ENCODE measurements around the gene PTPRH.
"Not testable (repeated sequence)": the region's sequence is repeated elsewhere in the genome, so short reads cannot be mapped to it uniquely, and the experiment has no call there.

Gene PTPRH

DNA sequence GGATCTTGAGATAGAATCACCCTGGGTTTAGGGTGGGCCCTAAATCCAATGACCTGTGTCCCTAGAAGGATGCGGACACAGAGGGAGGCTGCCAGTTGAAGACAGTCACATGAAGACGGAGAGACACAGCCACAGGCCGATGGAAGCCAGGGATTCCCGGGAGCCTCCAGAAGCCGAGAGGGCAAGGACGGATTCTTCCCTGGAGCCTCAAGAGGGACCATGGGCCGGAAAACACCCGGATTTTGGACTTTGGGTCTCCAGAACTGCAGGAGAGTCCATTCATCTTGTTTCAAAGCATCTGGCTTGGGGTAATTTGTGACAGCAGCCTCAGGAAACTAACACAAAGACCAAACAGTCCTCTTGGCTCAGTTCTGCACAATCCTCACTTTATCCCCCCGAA lies 17.0 kb upstream of the PTPRH start:
- no peak for DNase-seq

DNA sequence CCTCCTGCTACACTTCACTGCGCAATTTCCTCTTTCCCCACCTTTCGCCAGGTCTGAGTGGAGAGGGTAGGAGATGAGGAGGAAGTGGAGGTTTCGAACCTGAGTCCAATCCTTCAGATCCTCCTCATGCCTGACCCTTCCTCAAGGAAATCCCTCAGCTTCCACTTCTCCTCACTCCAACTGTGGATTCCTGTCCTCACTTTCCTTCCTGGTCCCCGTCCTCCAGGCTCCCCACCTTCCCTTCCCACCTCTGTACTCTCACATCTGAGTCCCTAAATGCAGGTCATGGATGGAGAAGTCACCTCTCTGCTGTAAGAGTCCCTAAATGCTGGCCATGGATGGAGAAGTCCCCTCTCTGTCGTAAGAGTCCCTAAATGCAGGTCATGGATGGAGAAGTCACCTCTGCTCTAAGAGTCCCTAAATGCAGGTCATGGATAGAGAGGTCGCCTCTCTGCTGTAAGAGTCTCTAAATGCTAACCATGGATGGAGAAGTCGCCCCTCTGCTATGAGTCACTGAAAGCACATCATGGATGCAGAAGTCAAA lies 16.2 kb upstream of the PTPRH start:
- DNase-seq: no peak

DNA sequence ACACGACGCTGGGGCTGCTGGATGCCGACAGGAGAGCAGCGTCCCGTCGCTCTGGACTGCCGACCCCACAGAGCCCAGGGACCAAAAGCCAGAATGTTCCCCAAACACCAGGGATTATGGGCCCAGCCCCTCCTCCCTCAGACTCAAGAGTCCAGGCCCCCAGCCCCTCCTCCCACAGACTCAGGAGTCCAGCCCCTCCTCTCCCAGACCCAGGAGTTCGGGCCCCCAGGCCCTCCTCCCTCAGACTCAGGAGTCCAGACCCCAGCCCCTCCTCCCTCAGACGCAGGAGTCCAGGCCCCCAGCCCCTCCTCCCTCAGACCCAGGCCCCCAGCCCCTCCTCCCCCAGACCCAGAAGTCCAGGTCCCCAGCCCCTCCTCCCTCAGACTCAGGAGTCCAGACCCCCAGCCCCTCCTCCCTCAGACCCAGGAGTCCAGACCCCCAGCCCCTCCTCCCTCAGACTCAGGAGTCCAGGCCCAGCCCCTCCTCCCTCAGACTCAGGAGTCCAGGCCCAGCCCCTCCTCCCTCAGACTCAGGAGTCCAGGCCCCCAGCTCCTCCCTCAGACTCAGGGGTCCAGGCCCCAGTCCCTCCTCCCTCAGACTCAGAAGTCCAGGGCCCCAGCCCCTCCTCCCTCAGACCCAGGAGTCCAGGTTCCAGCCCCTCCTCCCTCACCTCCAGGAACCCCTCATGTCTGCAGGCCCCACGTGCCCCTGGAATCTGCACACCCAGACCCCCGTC lies 15.5 kb upstream of the PTPRH start:
- not testable (repeated sequence) for DNase-seq

DNA sequence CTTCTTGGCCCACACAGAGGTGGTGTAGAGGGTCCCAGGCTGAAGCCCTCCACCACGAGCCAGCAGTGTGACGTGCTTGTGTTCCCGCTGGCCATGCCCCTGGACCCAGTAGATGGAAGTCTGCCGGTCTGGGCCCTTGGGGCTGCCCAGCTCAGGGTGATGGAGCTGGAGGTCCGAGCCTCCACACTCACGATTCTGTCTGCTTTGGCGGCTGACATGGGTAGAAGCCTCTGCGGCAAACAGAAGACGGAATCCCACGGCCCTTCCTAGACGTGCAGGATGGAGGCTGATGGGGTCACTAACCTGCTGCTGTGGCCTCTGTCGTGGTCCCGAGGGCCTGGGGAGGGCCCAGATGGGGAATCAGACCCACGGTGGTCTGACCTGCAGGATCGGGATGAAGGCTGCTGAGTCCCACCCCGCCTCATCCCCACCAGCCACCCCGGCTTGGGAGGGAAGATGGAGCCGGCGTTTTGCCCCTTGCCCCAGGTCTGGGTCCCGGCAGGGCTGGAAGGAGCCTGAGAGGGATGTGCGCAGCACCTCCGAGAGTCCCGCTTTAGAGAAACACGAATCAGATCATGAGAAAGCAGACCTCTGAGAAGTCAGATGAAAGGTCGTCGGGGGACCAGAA lies 14.9 kb upstream of the PTPRH start:
- no peak for DNase-seq

DNA sequence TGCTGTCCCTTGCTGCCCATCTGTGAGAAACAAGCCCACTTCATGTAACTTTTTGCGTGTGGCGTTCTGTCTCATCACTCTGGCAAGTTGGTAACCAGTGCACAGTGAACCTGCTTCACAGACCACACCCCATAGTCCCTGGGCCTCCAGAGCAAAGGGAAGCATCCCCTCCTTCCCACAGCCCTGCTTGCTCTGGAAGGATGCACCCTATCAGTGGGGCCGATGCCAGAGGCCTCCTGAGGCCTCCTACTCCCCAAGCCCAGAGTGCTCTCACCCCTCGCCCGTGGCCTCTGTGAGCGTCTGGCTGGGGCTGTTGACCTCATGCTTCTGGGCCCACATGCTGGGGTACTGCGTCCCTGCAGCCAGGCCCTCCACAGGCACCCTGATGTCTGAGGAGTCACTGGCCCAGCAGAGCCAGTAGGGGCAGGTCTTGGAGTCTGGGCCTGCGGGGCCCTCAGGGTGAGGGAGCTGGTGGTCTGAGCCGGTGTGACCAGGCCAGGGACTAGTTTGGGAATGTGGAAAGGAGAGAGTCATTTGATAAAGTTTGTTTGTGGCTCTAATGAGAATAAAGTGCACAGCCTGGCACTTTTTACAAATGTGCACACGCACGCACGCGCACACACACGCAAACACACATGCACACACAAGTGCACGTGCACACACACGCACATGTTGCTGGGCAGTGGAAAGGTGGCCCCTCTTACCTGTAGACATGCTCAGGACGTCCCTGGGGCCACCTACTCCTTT lies 14.2 kb upstream of the PTPRH start:
- no peak for DNase-seq

DNA sequence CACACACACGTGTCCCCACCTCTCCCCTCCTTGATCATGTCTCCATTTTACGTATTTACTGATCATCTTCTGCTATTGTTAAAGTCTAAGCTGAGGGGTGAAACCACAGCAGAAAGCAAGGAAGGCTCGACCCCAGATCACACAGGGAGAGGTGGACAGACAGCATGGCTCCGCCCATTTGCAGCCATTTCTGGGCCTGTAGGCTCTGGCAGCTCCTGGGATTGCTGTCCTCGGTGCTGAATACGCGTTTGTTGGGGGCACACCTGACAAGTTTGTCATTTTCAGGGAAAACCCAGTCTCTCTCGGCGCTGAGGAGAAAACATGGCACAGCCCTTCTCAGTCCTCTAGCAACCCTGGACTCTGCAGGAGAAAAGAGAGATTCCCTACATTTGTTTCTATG lies 11.2 kb upstream of the PTPRH start:
- DNase-seq: no peak

DNA sequence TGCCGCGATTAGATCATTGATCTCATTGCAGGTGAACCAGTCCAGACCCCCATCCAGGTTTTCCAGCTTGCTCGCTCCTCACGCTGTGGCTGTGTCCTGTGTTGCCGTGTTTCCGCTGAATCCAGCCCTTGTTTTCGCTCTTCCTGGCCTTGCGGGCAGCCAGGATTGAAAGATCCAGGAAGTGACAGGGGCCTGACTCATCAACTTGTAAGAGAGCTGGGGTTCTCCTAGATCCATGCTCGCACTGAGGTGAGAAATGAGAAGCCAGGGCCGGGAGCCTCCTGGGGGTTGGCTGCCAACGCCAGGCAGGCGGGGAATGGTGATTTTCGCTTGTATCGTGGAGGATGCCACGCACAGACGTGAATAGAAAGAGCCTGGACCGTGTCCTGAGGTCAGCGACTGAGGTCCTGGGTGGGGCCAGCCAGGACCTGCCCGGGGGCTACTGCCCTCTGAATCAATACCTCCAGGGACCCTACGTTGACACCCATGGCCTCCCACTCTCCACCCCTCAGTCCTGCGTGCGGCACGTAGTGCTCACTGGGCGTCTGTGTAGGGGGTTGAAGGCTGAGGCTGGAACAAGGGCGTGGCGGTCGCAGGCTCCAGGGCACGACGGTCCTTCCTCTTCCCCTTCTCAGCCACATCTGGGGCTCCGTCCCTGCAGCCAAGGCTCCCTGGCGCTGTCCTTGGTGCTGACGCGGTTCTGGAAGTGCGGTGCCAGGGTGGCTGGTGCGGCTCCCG lies 7.3 kb upstream of the PTPRH start:
- DNase-seq: peak; percentile 94 to 97 (median 95)

DNA sequence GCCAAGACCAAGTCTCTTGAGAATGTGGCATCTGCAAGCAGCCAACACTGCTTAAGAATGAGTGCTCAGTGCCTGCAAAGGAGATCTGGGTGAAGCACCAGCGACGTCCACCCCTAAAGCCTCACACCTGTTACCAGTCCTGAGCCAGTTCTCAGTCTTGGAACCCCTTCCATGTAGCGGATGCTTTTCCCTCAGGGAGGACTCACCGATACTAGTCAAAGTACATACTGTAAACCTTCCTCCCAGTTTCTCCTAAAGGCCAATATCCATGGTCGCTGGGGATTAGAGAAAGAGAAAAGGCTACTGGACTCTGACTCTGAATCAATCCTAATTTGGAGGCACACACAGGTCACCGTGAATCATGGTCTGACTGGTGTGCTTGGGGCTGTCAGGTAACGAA lies 4.2 kb upstream of the PTPRH start:
- DNase-seq: no peak

DNA sequence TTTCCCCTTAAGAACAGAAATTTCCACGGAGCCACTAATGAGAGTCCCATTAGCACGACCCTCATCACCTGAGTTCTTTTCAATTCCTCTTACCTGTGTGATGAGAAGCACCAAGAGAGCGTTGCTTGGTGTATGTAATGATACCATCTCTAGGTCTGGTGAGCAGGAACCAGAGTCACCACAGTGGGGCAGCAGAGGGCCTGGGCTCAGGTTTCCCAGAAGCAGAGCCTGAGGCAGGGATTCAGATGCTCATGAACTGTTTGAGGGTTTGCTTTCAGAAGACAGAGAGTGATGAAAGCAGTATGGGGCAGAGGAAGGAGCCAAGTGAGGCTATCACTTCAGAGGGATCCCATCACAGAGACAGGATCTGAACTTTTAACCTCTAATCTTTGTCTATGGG lies 3.1 kb upstream of the PTPRH start:
- DNase-seq: peak; percentile 58 to 70 (median 62)

DNA sequence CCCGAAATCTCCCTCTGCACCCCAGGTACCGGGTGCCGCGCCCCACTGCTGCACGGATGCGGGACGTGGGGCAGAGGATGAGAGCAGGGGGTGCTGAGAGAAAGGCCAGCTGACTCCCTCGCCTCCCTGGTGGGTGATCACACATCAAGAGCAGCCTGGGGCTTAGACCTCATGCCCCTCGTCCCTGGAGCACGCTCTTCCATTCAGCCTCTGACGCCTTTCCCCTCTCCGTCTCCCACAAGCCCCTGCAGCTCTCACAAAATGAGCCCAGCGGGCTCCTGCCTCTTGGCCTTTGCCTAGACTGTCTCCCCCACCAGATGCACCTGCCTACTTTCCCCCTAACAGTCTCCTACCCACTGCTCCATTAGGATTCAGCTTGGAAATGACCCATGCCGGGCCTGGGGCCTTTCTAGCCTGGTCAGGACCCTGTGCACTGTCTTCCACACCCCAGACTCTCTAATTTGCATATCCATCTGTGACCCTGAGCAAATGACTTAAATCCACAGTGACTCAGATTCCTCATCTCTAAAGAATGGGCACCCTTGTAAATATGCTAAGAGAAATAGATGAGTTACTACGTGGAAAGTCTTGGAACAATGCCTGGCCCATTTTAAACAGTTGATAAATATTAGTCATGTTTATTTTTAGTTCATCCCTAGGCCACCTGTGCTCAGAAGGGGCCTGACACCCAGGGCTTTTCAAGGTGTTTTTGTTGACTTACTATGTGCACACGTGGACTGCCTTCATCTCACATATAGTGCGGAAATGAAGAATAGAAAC lies 582 bp upstream of the PTPRH start:
- peak in 2 of 3 donors; percentile 16 to 30 for DNase-seq

DNA sequence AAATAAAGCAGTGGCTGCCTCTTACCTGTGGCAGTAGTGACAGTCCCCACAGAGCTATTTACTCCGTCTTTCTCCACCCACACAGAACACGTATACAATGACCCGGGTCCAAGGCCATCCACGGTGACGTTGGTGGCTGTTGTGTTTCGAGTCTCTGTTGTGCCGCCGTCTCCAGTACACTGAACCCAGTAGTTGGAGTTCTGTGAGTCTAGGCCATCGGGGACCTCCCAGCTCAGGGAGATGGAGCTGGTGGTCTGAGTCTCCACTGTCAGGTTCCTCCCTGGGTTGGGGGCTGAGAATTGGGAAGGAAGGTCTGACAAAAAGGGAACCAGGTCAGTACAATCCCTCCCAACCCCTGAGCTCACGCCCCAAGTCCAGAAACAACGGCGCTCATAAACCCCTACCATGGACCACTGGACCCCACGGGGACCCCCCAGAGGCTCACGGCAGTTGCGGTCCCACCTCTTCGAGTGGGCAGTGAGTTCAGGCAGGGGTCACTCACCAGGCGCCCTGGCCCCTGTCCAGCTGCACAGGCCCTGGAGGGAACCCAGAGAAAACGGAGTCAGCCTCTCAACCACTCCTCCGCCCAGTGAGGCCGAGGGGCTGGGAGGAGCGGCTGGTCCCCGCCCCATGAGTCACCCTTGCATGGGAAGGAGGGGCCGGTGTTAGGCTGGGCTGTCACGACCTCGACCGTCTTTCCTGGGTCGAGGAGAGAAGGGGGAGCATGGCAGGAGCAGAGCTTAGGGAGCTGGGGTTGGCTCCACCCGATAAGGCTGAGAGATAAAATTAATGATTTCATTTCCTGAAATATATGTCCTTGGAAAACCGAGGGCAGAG lies 2.4 kb downstream of the PTPRH start:
- peak; percentile 83 to 93 (median 91) for DNase-seq

DNA sequence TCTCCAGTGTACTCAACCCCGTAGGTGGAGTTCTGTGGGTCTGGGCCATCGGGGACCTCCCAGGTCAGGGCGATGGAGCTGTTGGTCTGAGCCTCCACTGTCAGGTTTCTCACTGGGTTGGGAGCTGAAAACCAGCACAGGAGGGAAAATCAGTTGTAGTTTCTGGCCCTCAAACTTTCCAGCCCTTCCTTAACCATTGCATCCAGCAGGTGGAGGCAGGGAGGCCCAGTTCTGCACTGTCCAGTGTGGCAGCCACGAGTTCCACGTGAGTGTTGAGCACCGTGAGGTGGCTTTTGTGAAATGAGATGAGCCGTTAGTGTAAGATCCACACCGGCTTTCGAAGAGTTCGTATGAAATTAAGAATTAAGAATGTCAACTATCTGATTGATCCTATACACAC lies 7.1 kb downstream of the PTPRH start:
- DNase-seq: peak in 2 of 3 donors; percentile 29 to 35

DNA sequence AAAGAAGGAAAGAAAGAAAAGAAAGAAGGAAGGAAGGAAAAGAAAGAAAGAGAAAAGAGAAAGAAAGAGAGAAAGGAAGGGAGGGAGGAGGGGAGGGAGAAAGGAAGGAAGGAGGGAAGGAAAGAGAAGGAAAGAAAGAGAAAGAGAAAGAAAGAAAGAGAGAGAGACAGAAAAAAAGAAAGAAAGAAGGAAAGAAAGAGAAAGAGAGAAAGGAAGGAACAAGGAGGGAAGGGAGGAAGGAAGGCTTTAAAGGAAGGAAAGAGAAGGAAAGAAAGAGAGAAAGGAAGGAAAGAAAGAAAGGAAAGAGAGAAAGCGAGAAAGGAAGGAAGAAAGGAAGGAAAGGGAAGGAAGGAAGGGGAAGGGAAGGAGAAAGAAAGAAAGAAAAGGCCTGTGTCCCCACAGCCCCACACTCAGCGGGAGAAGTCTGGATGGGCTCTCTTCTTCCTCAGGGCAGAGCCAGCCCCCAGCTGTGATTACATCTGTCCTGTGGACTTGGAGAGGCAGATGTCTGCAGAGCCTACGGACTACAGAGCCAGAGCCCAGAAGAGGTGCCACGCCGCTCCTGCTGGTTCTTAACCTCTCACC lies 9.6 kb downstream of the PTPRH start:
- no peak for DNase-seq

DNA sequence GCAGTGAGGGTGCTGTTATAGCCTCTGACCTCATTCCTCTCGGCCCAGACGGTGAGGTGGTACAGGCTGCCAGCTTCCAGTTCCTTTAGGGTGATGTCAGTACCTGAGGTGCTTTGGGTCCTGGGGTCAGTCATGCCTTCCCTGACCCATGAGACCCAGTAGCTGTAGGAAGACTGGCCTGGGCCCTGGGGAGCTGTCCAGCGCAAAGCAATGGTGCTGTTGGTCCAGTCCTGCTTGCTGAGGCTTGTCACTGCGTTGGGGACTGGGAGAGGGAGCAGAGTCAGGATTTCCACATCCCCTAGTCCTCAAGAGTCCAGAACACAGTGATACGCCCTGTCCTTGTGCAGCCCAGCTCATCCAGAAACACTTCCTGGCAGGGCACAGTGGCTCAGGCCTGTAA lies 10.7 kb downstream of the PTPRH start:
- no peak for DNase-seq

DNA sequence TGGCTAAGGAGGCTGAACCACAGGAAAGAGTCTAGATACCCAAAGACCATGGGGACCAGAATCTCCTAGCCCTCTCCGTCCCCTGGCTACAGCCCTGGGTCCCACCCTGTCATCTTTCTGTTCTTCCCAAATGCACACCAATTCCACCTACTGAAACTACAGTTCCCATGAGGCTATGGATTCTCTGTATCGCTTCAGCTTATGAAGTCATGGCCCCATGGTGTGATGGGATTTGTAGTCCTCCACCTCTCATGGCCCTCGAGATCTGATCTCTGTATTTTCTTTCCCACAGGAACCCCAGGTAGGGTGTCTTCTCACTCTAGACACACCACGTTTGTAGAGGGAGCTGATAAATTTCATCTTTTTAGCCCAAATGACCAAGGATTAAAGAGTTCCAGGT lies 11.8 kb downstream of the PTPRH start:
- DNase-seq: peak in 1 of 3 donors; percentile 30

DNA sequence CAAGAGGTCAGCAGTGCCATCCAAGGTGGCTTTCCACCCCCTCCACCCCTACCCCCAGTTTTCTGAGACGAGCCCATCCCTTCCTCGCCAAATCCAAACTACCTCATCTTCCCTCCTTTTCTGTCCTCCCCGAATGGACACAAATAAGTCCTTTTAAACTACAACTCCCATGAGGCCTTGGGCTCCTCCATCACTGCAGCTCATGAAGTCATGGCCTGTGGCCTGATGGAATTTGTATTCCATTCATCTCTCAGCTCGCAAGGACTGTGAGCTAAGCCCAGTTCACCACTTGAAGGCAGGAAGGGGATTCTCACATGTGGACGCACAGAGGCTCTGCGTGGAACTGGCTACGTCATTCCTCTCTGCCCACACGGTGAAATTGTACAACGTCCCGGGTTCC lies 12.5 kb downstream of the PTPRH start:
- no peak for DNase-seq

DNA sequence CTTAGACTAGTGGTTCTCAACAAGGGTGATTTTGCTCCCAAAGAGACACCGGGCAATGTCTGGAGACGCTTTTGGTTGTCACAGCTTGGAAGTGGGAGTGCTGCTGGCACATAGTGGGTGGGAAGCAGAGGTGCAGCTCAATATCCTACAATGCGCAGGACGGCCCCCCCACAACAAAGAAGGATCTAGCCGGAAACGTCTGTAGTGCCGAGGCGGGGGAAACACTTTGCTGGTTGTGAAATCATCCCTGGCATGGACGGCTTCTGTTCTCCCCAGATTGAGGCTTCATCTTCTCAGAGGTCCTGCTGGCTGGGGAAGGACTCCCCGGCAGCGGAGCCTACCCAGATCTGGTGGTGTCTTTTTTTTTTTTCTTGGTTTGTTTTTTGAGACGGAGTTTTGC lies 15.8 kb downstream of the PTPRH start:
- peak; percentile 28 to 39 (median 31) for DNase-seq

DNA sequence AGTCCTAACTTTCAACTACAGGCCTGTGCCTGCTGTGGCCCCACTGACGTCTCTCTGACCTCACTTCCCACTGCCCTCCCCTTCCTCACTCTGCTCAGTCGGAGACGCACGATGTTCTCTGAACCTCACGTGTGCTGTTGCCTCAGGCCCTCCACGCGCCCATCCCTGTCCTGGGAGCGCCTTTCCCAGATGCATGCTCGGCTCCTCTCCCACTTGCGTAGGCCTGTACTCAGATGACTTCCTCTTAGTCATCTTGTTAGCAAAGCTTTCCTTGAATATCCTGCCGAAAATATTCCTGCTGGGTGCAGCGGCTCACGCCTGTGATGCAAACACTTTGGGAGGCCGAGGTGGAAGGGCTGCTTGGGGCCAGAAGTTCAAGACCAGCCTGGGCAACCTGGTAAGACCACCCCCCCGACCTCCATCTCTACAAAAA lies 19.9 kb downstream of the PTPRH start:
- peak; percentile 38 to 55 (median 38) for DNase-seq

DNA sequence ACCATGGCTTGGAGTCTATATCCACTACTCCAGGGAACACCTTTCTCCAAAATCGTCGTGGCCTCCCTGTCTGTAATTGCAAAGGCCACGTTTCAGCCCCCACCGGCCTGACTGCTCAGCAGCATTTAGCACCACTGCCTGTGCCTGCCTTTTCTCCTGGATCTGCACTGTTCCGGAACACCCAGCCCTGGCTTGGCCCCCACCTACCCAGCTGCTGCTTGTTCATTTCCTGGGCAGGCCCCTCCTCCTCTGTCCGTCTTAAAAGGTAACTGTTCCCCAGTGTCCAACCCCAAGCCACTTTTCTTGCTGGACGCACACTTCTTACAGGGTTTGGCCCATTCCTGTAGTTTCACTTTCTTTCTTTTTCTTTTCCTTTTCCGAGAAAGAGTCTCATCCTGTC lies 20.7 kb downstream of the PTPRH start:
- DNase-seq: peak in 1 of 3 donors; percentile 23

DNA sequence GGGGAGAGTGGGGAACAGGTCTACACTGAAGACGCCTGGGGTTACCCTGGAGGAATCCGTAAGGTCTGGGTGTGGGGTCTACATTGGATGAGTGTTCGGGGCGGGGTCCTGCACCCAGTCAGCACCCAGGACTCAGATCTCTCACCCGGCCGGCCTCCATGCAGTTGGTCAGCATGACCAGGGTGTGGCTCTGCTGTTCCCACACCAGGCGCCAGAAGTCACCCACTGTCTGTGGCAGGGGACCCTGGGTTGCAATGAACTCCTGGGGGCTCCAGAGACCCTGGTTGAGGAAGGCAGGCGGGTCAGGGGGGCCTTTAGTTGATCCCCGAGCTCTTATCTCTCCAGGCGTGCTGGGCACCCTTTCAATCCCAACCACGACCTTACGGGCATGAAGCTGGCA lies 23.2 kb downstream of the PTPRH start:
- no peak for DNase-seq

DNA sequence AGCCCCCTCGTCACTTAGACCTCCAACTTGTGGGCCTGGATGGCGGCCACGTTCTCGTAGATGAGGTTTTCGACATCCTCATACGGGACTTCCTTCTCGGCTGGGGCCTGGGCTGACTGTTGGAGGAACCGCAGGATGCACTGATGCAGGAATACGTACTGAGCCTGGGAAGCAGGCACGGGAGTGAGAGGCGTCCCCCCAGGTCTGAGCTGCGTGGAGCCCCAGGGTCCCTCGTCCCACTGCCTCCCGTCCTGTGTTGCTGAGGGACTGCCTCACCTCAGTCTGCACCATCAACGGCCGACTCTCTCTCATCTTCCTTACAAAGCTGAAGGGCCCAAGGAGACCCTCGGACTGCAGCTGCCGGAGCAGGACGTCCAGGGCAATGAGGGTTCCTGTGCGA lies 27.6 kb downstream of the PTPRH start:
- DNase-seq: no peak

All from suppressor macrophage treated with lipopolysaccharide for 1 hour (primary cell).